H9 (cell line): ENCODE measurements around the gene C1orf146. TPM values are rescaled to one million over a fixed set of nuclear protein-coding genes. Genes with fewer than 3 reads are reported as not detected.
"Not testable (repeated sequence)": the region's sequence is repeated elsewhere in the genome, so short reads cannot be mapped to it uniquely, and the experiment has no call there.

Experiments
- DNase-seq: peaks from one replicate; pipeline ENCODE4 v3.0.0-alpha.2; 2017
- H2AFZ ChIP-seq: one replicate; pipeline ENCODE4 v1.6.1; 2013; ENCODE audit warnings: mild to moderate bottlenecking, low read length, control low read depth, moderate library complexity
- H2AK5ac ChIP-seq: 2 replicates; pipeline ENCODE4 v1.6.1; 2013; ENCODE audit warnings: low read length, control low read depth, mixed read lengths; ENCODE audit not compliant: insufficient read length
- H2BK120ac ChIP-seq: one replicate; pipeline ENCODE4 v1.6.1; 2013; ENCODE audit warnings: low read depth, mild to moderate bottlenecking, low read length, control low read depth, inconsistent platforms; ENCODE audit not compliant: poor library complexity, severe bottlenecking
- H2BK12ac ChIP-seq: 2 replicates; pipeline ENCODE4 v1.6.1; 2013; ENCODE audit warnings: low read length, control low read depth, mixed read lengths, low read depth; ENCODE audit not compliant: insufficient read length
- H2BK15ac ChIP-seq: 2 replicates; pipeline ENCODE4 v1.6.1; 2013; ENCODE audit warnings: low read depth, low read length, control low read depth
- H2BK20ac ChIP-seq: one replicate; pipeline ENCODE4 v1.6.1; 2013; ENCODE audit warnings: low read depth, mild to moderate bottlenecking, low read length, control low read depth, inconsistent platforms; ENCODE audit not compliant: poor library complexity, severe bottlenecking
- H2BK5ac ChIP-seq: 2 replicates; pipeline ENCODE4 v1.6.1; 2013; ENCODE audit warnings: low read length, control low read depth, mixed read lengths; ENCODE audit not compliant: insufficient read length
- H3K14ac ChIP-seq: 2 replicates; pipeline ENCODE4 v1.6.1; 2013; ENCODE audit warnings: low read length, control low read depth; ENCODE audit not compliant: insufficient read depth
- H3K18ac ChIP-seq: 2 replicates; pipeline ENCODE4 v1.6.1; 2013; ENCODE audit warnings: low read depth, mild to moderate bottlenecking, mixed read lengths, low read length, control low read depth; ENCODE audit not compliant: insufficient read length
- H3K23ac ChIP-seq: 2 replicates; pipeline ENCODE4 v1.6.1; 2013; ENCODE audit warnings: low read length, control low read depth, mixed read lengths, low read depth; ENCODE audit not compliant: insufficient read length
- H3K23me2 ChIP-seq: 2 replicates; pipeline ENCODE4 v1.6.1; 2013; ENCODE audit warnings: low read depth, mild to moderate bottlenecking, mixed read lengths, low read length, control low read depth; ENCODE audit not compliant: insufficient read length, poor library complexity, severe bottlenecking
- H3K27ac ChIP-seq: 2 replicates; pipeline ENCODE4 v1.5.1; 2013; ENCODE audit warnings: low read length, control low read depth, mixed read lengths, low read depth; ENCODE audit not compliant: insufficient read length
- H3K27me3 ChIP-seq: 2 replicates; pipeline ENCODE4 v1.6.1; 2013; ENCODE audit warnings: low read length, control low read depth, inconsistent platforms; ENCODE audit not compliant: insufficient read depth
- H3K4ac ChIP-seq: 2 replicates; pipeline ENCODE4 v1.6.1; 2013; ENCODE audit warnings: low read depth, mild to moderate bottlenecking, control low read depth, inconsistent platforms, low read length, moderate library complexity
- H3K4me1 ChIP-seq: 2 replicates; pipeline ENCODE4 v1.6.1; 2013; ENCODE audit warnings: low read length, control low read depth, inconsistent platforms; ENCODE audit not compliant: insufficient read depth
- H3K4me2 ChIP-seq: 2 replicates; pipeline ENCODE4 v1.6.1; 2013; ENCODE audit warnings: low read length, control low read depth, mixed read lengths; ENCODE audit not compliant: insufficient read length, insufficient read depth
- H3K56ac ChIP-seq: 2 replicates; pipeline ENCODE4 v1.6.1; 2013; ENCODE audit warnings: low read depth, mild to moderate bottlenecking, mixed read lengths, low read length, control low read depth; ENCODE audit not compliant: insufficient read length
- H3K79me1 ChIP-seq: 2 replicates; pipeline ENCODE4 v1.6.1; 2013; ENCODE audit warnings: low read depth, mild to moderate bottlenecking, moderate library complexity, low read length, control low read depth, inconsistent platforms; ENCODE audit not compliant: insufficient read depth, poor library complexity, severe bottlenecking
- H3K79me2 ChIP-seq: 2 replicates; pipeline ENCODE4 v1.6.1; 2013; ENCODE audit warnings: low read length, control low read depth, inconsistent platforms; ENCODE audit not compliant: insufficient read depth
- H3K9ac ChIP-seq: 2 replicates; pipeline ENCODE4 v1.6.1; 2013; ENCODE audit warnings: low read length, control low read depth, mixed read lengths; ENCODE audit not compliant: insufficient read length; ENCODE audit errors: extremely low read depth
- H3K9me3 ChIP-seq: one replicate; pipeline ENCODE4 v1.6.1; 2013; ENCODE audit warnings: low read depth, low read length, inconsistent platforms; ENCODE audit not compliant: control insufficient read depth
- H3T11ph ChIP-seq: one replicate; pipeline ENCODE4 v1.6.1; 2013; ENCODE audit warnings: mild to moderate bottlenecking, low read length, control low read depth, inconsistent platforms
- H4K20me1 ChIP-seq: one replicate; pipeline ENCODE4 v1.6.1; 2013; ENCODE audit not compliant: control insufficient read depth, insufficient read length, insufficient read depth
- H4K5ac ChIP-seq: 2 replicates; pipeline ENCODE4 v1.6.1; 2013; ENCODE audit warnings: low read depth, mild to moderate bottlenecking, mixed read lengths, low read length, control low read depth; ENCODE audit not compliant: insufficient read length
- H4K8ac ChIP-seq: replicated peaks from 2 replicates; pipeline ENCODE4 v1.6.1; 2013; ENCODE audit warnings: low read length, control low read depth, mixed read lengths, low read depth; ENCODE audit not compliant: insufficient read length
- H4K91ac ChIP-seq: 2 replicates; pipeline ENCODE4 v1.6.1; 2013; ENCODE audit warnings: low read depth, mild to moderate bottlenecking, moderate library complexity, mixed read lengths, low read length, control low read depth; ENCODE audit not compliant: insufficient read length
- H3K27ac Mint-ChIP-seq, 3 experiments: 2 replicates in 2 of 3; 3 replicates in 1 of 3; pipeline ENCODE4 v1.8.0; 2020 to 2021; ENCODE audit warnings: mixed read lengths in 3 of 3, mild to moderate bottlenecking in 1 of 3, moderate library complexity in 1 of 3
- H3K27me3 Mint-ChIP-seq: 2 replicates; pipeline ENCODE4 v1.8.0; 2021; ENCODE audit warnings: low read depth, mild to moderate bottlenecking, moderate library complexity, mixed read lengths
- H3K36me3 Mint-ChIP-seq, 3 experiments: 2 replicates in 2 of 3; 3 replicates in 1 of 3; pipeline ENCODE4 v1.8.0; 2020 to 2021; ENCODE audit warnings: low read depth in 3 of 3, mixed read lengths in 3 of 3; ENCODE audit not compliant: insufficient read depth in 1 of 3
- H3K4me1 Mint-ChIP-seq, 2 experiments: 2 replicates each; pipeline ENCODE4 v1.8.0; 2020; ENCODE audit warnings: mixed read lengths in 2 of 2
- H3K4me3 Mint-ChIP-seq, 2 experiments: 2 replicates in 1 of 2; 3 replicates in 1 of 2; pipeline ENCODE4 v1.8.0; 2020 to 2021; ENCODE audit warnings: mild to moderate bottlenecking in 2 of 2, mixed read lengths in 2 of 2, moderate library complexity in 1 of 2
- H3K9me3 Mint-ChIP-seq, 2 experiments: 2 replicates in 1 of 2; 3 replicates in 1 of 2; pipeline ENCODE4 v1.8.0; 2020; ENCODE audit warnings: mild to moderate bottlenecking in 2 of 2, mixed read lengths in 2 of 2, moderate library complexity in 1 of 2
- WGBS: extraction: QIAGEN DNeasy Blood & Tissue Kit; methylation state at CpG from one replicate; pipeline ENCODE4 v1.1.7; 2013; ENCODE audit warnings: missing lambda C conversion rate, low lambda C conversion rate, mixed read lengths; ENCODE audit not compliant: insufficient read length; ENCODE audit errors: extremely low coverage; 5-methylcytosine and 5-hydroxymethylcytosine counted together
- total RNA-seq: library from RNA; stranded (reverse); gene quantifications from 2 replicates; pipeline ENCODE4 v1.2.1, GENCODE V29; 2021
- TF ChIP-seq, protein P1 (sequence below): fragments of 200-600 bp; sonication (generic); conservative IDR thresholded peaks from 3 replicates; pipeline ENCODE4 v1.8.0; 2021; ENCODE audit warnings: antibody characterized with exemption, mild to moderate bottlenecking

Gene C1orf146
- total RNA-seq, 1 experiment from 2014 or later, result not detected

DNA sequence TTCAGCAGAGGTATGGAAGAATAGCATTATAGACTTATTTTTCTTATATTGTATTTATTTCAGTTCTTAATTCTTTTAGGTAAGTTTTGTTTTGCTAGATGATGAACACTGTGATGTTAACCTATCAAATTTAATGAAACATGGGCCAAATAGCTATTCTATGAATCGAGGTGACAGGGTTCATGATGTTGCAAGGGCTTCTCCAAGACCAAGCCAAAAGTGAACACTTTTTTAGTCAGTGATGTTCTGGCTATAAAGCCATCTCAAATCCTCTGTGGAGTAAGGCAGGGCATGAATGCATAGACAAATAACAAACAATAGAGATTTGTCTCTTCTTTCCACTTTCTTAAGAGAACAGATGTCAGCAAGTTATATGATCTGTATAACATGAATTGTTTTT lies 26.7 kb downstream of the C1orf146 start:
- no peaks in the 10 kb centered on the region for H3K23me2 ChIP-seq
- no peak overlapping the region for H3K18ac ChIP-seq
- Mint-ChIP-seq H3K9me3 (no peaks in the 10 kb centered on the region), H3K36me3 (peaks cover 0 to 7% (median 6%) of the 10 kb centered on the region in 3 experiments; a peak in 3 of 7 replicates), H3K4me3 (no peak overlapping the region), H3K27me3 (no peaks in the 10 kb centered on the region), H3K4me1 (no peaks in the 10 kb centered on the region), H3K27ac (no peak overlapping the region)
- WGBS, result no CpG with 5 or more reads among the region's 1 CpG
- no peak overlapping the region for H3K56ac ChIP-seq
- no peak overlapping the region for H3T11ph ChIP-seq
- no peaks in the 10 kb centered on the region for H3K79me1 ChIP-seq
- no peak overlapping the region for H3K9ac ChIP-seq
- H2BK12ac ChIP-seq, result no peak overlapping the region
- H3K23ac ChIP-seq, result no peak overlapping the region
- no peak overlapping the region for H3K14ac ChIP-seq
- H2BK120ac ChIP-seq, result no peak overlapping the region
- no peaks in the 10 kb centered on the region for H3K79me2 ChIP-seq
- no peaks in the 10 kb centered on the region for H3K9me3 ChIP-seq
- H3K27me3 ChIP-seq, result no peaks in the 10 kb centered on the region
- no peak overlapping the region for H2BK5ac ChIP-seq
- H3K27ac ChIP-seq, result no peak overlapping the region
- no peak overlapping the region for H2BK15ac ChIP-seq
- H4K20me1 ChIP-seq, result no peaks in the 10 kb centered on the region
- no peak overlapping the region for H4K8ac ChIP-seq
- H4K5ac ChIP-seq, result no peak overlapping the region
- no peak overlapping the region for H2AK5ac ChIP-seq
- H3K4me1 ChIP-seq, result no peaks in the 10 kb centered on the region
- H2AFZ ChIP-seq, result no peak overlapping the region
- no peak for DNase-seq
- TF ChIP-seq, protein P1, sequence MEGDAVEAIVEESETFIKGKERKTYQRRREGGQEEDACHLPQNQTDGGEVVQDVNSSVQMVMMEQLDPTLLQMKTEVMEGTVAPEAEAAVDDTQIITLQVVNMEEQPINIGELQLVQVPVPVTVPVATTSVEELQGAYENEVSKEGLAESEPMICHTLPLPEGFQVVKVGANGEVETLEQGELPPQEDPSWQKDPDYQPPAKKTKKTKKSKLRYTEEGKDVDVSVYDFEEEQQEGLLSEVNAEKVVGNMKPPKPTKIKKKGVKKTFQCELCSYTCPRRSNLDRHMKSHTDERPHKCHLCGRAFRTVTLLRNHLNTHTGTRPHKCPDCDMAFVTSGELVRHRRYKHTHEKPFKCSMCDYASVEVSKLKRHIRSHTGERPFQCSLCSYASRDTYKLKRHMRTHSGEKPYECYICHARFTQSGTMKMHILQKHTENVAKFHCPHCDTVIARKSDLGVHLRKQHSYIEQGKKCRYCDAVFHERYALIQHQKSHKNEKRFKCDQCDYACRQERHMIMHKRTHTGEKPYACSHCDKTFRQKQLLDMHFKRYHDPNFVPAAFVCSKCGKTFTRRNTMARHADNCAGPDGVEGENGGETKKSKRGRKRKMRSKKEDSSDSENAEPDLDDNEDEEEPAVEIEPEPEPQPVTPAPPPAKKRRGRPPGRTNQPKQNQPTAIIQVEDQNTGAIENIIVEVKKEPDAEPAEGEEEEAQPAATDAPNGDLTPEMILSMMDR, result no peak
- H4K91ac ChIP-seq, result no peak overlapping the region
- no peak overlapping the region for H2BK20ac ChIP-seq
- no peak overlapping the region for H3K4ac ChIP-seq
- no peak overlapping the region for H3K4me2 ChIP-seq

DNA sequence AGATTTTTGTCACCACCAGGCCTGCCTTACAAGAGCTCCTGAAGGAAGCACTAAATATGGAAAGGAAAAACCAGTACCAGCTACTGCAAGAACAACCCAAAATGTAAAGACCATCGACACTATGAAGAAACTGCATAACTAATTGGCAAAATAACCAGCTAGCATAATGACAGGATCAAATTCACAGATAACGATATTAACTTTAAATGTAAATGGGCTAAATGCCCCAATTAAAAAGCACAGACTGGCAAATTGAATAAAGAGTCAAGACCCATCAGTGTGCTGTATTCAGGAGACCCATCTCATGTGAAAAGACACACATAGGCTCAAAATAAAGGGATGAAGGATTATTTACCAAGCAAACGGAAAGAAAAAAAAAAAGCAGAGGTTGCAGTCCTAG lies 37.0 kb downstream of the C1orf146 start:
- not testable (repeated sequence) for DNase-seq

More for the DNA sequence above, 37.0 kb downstream of the C1orf146 start:
- H3K4me1 ChIP-seq, H3K4ac ChIP-seq, H3K79me2 ChIP-seq, H3K79me1 ChIP-seq, H4K20me1 ChIP-seq, H3K14ac ChIP-seq, H3K4me1 Mint-ChIP-seq, H4K91ac ChIP-seq, H3T11ph ChIP-seq, H3K4me3 Mint-ChIP-seq, H3K23me2 ChIP-seq, H3K27me3 Mint-ChIP-seq, H3K27me3 ChIP-seq, H3K23ac ChIP-seq, H2AK5ac ChIP-seq, H3K27ac ChIP-seq, H3K9me3 Mint-ChIP-seq, H3K4me2 ChIP-seq, H3K56ac ChIP-seq, H2BK5ac ChIP-seq, H3K27ac Mint-ChIP-seq, H3K9ac ChIP-seq, H3K18ac ChIP-seq, H2BK12ac ChIP-seq, H2AFZ ChIP-seq, H4K8ac ChIP-seq, H2BK15ac ChIP-seq, H3K9me3 ChIP-seq, H4K5ac ChIP-seq, H2BK120ac ChIP-seq, H2BK20ac ChIP-seq: not testable (repeated sequence)
- WGBS, result no CpG with 5 or more reads among the region's 3 CpGs
- H3K36me3 Mint-ChIP-seq, result peaks cover 35 to 55% (median 54%) of the 10 kb centered on the region in 3 experiments
